Raji (cell line): Measurements from ENCODE around the gene ADM.
A peak's percentile ranks its signal among the peaks of the same experiment; 100 is the strongest.

ENCODE experiments used
- POLR2A ChIP-seq: IDR thresholded peaks from 2 replicates; pipeline ENCODE4 v1.6.1; 2011; ENCODE audit warnings: low read depth, low read length, control low read depth; ENCODE audit not compliant: insufficient read depth

ADM gene

GRCh38 chr11:10287140-10287539 is 17.7 kb upstream of the ADM start:
- TF ChIP-seq POLR2A = no peak

DNA sequence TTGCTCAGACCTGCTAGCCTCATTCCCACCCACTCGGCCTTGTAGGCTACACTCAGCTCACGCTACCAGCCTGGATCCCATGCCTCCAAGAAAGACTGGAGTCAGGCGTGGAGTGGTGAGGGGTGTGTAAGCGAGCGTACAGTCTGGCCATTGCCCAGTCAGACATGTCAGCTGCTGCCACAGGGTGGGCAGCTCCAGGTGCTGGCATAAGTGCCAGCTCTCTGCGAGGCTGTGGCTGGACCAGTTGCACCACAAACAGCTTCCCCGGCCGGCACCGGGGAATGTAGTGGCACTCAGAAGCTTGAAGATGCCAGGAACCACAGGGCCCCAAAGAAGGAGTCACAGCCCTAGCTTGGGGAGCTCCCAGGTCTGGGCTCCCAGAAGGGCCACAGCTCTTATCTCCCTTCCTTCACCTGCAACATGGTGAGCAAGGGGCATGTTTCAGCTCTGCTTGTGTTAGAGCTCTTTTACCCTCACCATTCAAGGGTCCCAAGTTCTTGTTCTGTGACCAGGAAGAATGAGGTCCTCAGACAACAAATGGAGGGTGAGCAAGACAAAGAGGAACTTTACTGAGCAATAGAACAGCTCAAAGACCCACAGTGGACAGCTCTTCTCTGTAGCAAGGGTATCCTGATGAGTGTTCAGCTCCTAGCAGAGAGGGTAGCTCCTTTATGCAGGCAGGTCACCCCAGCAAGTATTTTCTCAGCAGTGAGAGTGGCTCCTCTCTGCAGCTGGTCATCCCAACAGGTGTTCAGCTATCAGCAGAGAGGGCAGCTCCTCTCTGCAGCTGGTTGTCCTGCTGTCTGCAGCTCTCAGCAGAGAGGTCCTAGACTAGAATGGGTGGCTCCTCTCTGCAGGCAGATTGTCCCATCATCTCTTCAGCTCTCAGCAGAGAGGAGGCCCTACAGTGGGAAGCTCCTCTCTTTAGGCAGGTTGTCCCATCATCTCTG is 16.8 kb upstream of the ADM start:
- no peak for TF ChIP-seq POLR2A

DNA sequence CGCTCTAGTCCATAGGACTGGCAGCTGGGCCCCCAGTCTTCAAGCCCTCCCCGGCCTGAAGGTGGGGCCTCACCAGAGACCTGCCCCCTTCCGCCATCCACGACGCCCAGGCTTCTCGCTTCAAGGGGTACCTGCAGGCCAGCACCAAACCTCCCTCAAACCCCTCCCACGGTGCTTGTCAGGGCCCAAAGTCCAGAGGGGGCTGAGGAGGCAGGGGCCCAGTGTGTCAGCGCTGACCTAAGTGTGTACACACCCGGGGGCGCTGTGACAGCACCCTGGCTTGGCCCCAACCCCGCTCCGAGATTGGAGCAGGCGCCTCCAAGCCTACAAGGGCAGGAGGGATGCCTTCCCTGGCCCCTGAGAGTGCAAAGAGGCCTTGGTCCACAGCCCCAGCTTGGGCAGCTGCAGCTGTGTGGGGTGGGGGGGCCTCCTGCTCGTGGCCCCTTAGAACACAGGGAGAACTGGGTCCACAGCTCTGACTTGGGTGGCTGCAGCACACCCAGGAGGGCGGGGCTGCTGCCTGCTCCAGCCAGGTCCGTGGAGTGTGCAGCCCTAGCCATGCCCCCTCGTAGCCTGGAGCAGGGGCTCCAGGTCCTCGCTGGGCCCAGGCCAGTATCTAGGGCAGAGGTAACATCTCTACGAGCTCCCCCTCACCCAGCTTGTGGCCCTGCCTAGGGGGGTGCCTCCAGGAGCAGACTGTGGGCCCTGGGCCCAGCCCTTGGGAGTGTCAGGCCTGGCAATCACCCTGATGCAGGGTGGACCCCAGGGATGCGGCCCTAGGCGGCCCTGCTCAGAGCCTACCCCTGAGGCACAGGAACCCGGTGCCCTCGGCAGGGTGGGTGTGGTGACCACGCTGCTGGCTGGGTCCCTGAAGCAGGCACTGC is 15.8 kb upstream of the ADM start:
- no peak for TF ChIP-seq POLR2A

- no peak for TF ChIP-seq POLR2A
Observed at GRCh38 chr11:10289765-10290380, 15.0 kb upstream of the ADM start.

DNA sequence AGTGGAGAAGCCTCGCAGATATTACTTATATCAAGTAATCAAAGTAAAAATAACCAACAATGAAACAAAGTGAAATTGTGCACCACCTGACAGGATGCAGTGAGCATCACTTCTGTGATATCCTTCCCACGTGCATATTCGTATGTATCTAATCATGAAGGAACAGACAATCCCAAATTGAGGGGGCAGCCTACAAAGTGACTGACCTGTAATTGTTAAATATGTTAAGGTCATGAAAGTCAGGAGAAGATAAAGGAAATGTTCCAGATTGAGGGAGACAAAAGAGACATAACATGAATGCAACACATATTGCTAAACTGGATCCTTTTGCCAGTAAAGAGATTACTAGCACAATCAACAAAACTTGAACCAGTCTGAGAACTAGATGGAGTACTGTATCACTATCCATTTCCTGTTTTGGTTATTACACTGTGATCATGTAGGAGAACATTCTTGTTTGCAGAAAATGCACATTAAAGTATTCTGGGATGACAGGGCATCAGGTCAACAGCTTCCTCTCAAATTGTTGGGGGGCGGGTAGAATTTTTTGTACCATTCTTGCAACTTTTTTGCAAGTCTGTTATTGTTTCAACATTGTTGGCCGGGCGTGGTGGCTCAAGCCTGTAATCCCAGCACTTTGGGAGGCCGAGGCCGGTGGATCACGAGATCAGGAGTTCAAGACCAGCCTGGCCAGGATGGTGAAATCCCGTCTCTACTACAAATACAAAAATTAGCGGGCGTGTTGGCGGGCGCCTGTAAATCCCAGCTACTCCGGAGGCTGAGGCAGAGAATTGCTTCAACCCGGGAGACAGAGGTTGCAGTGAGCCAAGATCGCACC is 12.9 kb upstream of the ADM start:
- no peak for TF ChIP-seq POLR2A

DNA sequence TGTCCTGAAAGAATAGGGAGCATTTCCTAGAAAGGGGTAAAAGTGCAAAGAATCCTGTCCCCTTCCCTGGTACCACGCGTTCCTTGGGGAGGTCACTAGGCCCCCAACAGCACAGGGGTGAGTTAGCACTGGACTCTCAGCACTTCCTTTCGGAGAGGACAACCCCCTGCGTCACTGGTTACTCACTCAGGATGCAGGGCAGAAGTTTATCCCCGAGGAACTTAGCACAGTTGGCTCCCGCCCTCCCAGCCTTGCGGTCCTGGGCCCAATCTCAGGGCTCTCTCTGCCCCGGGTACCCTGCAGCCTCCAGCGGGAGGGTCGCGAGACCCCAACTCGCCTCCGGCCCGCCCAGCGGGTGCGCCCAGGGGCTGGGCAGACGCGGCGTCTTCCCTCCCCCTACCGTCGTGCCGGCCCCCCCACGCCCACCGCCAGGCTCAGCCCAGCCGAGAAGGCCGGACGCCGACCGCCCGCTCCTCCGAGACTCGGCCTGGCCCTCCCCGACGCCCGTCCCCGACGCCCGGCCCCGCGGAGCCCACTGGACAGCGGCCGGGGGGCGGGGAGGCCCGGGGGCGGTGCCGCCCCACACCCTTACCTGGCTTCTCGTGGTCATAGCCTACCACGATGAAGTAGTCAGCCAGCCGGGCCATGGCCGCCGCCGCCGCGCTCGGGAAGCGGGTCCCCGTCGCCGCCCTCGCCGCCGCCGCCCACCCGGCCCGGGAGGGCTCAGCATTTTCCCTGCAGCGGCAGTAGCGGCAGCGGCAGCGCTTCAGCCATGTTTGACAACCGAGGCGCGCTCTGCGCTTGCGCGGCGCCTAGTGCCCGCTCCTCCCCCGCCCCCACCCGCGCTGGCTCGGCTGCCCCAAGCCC is 11.2 kb upstream of the ADM start, which contains the start of gene SBF2:
TSS of gene SBF2 (minus strand) at position 797 of the 867 bp plus-strand sequence. CDS start at position 647, 150 bp downstream.
- TF ChIP-seq POLR2A = no peak

DNA sequence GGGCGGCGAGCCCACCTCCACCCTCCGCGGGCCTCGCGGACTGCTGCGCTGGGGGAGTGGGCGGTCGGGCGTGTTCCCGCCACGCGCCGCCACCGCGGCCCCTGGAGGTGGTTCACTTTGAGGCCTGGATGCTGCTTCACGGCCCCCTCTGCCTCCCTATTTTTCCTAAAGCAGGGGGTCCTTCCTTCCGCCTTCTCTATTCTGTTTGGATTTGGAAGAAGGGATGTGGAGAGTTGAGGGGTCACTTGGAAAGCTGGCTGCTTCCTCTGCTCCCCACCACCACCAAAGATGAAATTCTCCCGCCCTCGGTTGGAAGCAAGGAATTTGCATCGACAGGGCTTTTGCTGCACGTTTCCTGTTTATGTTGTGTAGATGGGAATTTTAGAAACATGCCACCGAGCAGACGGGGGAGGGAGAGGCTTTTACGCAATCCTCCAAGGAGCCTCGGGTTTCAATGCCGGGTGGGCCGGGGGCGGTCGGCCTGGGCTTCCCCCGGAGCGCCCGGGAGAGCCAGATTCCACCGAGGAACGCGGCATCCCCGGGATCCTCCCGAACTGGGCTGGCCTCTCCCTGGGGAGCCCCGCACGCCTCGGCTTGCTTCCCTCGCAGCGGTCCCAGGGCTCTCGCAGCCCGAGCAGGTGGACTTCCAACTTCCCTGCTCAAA is 10.5 kb upstream of the ADM start:
- peak; percentile 63 for TF ChIP-seq POLR2A

DNA sequence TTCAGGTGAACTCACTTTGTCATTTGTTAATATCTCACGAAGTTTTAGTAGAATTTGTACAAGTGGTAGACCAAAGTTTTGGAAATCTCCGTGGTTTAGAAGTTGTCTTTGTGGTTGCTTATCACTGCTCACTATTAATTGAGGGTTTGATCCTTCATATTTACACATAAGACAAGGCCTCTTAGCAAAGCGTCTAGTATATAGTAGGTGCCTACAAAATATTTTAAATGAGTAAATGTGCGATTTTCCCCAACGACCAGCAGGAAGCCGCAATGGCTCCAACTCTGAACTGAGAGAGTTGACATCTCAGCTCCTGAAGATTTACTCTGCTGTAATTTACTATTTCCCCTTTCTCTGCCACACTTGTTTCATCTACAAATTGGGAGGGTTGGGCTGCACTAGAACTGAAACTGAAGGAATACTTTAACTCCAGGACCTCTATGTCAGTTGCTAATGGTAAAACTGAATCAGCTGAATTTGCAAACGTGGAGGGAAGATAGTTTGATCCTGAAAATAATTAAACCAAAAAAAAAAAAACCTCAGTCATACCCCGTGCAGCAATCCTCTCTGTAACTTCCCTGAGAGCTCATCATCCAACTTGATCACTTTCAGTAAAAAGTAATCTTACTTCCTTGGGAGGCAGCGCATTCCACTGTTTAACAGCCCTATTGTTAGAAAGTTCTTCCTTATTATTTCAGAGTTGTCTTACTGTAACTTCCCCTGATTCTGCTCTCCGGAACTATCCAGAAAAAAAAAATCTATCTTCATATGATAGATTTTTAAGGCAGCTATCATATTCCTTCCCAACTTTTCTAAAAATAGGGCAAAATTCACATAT is 9.6 kb upstream of the ADM start:
- no peak for TF ChIP-seq POLR2A

GRCh38 chr11:10298342-10298741 is 6.5 kb upstream of the ADM start:
- TF ChIP-seq POLR2A = no peak

DNA sequence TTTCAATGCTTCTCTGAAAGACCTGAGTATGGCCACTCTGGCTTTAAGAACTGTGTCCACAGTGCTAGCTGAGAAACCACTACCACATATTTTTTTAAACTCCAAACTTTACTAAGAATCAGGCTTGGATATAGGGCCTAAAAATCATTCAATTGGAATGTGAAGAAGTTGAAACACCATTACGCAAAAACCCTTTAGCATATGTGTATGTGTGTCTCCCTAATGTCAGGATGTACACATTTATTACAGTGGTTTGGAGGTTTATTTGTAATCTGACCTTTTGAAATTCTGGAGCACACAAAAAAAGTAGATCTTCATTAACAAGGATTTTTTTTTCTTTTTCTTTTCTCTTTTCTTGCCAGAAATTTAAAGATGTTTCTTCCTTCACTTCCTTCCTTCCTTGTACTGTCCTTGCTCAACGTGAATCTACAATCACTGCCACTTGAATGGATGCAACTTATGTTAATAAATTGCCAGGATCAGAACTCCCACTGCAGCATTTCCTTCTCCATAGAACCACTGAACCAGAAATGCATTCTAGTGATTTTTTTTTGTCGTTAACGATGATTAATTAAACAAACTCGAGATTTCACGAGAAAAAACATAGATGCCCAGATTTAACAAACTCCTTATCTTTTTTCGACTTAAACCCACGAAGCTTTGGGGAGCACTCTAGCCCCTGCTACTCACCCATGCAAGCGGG is 3.1 kb upstream of the ADM start:
- TF ChIP-seq POLR2A = no peak

DNA sequence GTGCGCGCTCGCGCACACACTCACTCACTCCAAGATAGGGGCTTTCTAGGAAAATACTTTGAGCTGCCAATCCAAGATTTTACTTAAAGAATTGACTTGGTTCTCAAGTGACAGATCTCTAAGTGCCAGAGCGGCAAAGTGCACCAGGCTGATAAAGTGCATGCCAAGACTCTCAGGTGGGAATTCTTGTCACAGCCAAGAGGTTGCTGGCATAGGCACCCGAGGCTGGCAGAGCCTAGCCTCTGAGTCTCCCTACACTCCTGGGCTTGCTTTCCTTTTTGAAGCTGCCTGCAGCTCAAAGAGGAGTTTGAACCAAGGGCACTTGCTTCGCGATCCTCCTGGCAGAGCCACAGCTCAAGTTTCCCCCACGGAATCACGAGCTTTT is 2.5 kb upstream of the ADM start:
- no peak for TF ChIP-seq POLR2A
